Muscle layer of colon (tissue), 2 donors: ENCODE results near the gene ESYT1.
A peak's percentile ranks its signal among the peaks of the same experiment; 100 is the strongest.
"Not testable (repeated sequence)": the region's sequence is repeated elsewhere in the genome, so short reads cannot be mapped to it uniquely, and the experiment has no call there.

Experiments
- H3K27ac ChIP-seq: one replicate; pipeline ENCODE4 v1.7.0; 2013; ENCODE audit warnings: low read depth, mild to moderate bottlenecking, low read length, moderate library complexity
- H3K27me3 ChIP-seq, 2 donors: one replicate each; pipeline ENCODE4 v1.7.0; 2013; ENCODE audit warnings: low read length in 2 of 2, mild to moderate bottlenecking in 2 of 2; ENCODE audit not compliant: insufficient read depth in 2 of 2, control insufficient read depth in 1 of 2
- H3K36me3 ChIP-seq: one replicate; pipeline ENCODE4 v1.7.0; 2013; ENCODE audit warnings: mild to moderate bottlenecking, low read length; ENCODE audit not compliant: insufficient read depth
- H3K4me1 ChIP-seq: one replicate; pipeline ENCODE4 v1.7.0; 2013; ENCODE audit warnings: mild to moderate bottlenecking, low read length; ENCODE audit not compliant: insufficient read depth
- H3K4me3 ChIP-seq, 2 donors: one replicate each; pipeline ENCODE4 v1.7.0; 2013; ENCODE audit warnings: low read length in 2 of 2, low read depth in 1 of 2, mild to moderate bottlenecking in 1 of 2, moderate library complexity in 1 of 2
- H3K9ac ChIP-seq: one replicate; pipeline ENCODE4 v1.7.0; 2013; ENCODE audit warnings: low read length
- H3K9me3 ChIP-seq: one replicate; pipeline ENCODE4 v1.7.0; 2013; ENCODE audit warnings: mild to moderate bottlenecking, low read length
- donor health status: abdominal sarcoma.
- donor health status: Adenocarcinoma of cecum.

The ESYT1 gene

GRCh38 chr12:56152132-56152755, 24.2 kb downstream of the ESYT1 start, which contains the start of gene MYL6B:
TSS of gene MYL6B (plus strand) at chr12:56152587. CDS start at chr12:56153919, 1,332 bp downstream.
- Histone ChIP-seq H3K9ac (peak within 1 kb of the TSS; percentile 82), H3K4me1 (peaks cover 16% of the 10 kb centered on the region), H3K36me3 (no peaks in the 10 kb centered on the region), H3K4me3 (peak within 1 kb of the TSS; percentile 45 to 93), H3K27ac (peak within 1 kb of the TSS; percentile 75), H3K27me3 (no peaks in the 10 kb centered on the region), H3K9me3 (no peaks in the 10 kb centered on the region)

DNA sequence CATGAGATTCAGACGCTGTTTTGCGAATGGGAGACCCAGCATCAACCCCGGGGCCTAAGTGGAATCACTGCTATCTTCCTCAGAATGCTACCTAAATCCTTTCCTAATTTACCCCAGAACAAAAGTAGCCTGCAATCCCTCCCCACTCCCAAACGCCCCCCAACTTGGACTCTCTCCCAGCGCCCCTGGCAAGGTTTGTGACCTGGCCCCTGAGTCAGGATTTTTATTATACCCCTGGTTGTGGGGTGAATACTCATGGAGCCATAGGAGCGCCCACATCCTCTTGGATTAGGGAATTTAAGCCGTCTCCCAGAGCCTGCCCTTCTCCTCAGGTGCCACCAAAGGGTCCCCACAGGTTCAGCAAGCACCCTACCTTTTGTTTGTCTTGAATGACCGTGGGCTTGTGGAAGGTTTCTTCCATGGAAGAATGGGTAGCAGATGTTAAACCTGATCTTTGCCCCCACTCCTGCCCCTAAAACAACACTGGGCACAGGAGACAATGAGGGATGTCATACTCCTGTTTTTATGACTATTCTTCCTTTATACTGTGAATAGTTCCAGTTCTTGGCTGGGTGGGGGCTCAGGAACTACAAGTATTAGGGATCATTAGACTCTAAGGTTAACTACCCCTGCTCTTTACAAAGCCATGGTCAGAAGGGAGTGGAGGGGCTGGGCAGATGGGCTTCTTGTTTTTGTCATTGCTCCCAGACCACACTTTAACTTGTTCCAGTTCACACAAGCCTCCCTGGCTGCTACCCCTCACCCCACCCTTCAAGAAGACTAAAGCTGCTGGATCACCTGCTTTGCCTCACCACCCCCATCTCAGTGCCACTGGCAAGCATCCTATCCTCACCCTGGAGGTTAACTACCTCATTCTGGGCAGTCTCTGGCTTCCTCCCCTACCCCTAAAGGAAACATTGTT, 24.9 kb downstream of the ESYT1 start:
- Histone ChIP-seq H3K9ac (peak overlapping the region; percentile 62), H3K4me1 (peaks cover 16% of the 10 kb centered on the region), H3K27ac (peak overlapping the region; percentile 75), H3K36me3 (no peaks in the 10 kb centered on the region), H3K27me3 (no peaks in the 10 kb centered on the region), H3K9me3 (no peaks in the 10 kb centered on the region), H3K4me3 (peak overlapping the region; percentile 45 to 93)

- no peak overlapping the region for H3K9ac ChIP-seq
- H3K27me3 ChIP-seq = no peaks in the 10 kb centered on the region
- H3K36me3 ChIP-seq = no peaks in the 10 kb centered on the region
- peaks cover 16% of the 10 kb centered on the region for H3K4me1 ChIP-seq
- H3K9me3 ChIP-seq = no peaks in the 10 kb centered on the region
- H3K4me3 ChIP-seq = no peak overlapping the region
- no peak overlapping the region for H3K27ac ChIP-seq
Measured at GRCh38 chr12:56153678-56154065, 25.6 kb downstream of the ESYT1 start.

DNA sequence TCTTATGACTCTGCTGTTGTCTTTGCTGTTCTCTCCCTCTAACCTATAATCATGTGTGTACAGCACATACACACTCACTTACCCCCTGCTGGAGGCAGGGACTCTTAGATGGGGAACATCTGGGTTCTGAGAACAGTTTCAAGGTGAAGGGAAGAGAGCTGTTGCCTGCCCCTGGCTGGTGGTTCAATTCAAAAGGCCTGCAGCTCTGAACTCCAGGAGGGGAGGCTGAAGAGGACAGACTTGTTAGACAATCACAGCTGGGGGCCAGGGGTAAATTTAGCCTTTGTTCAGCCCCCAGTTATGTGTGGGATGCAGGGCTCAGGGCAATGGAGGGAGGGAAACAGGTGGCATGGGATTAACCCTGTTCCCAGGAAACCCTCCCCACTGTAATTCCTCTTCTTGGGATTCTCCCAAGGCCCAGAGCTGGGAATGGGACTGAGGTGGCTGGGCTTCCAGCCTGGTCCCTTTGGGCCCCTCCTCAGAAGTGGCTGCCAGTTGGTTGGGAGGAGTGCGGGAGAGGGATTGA, 26.2 kb downstream of the ESYT1 start:
- no peak overlapping the region for H3K27ac ChIP-seq
- H3K4me3 ChIP-seq = no peak overlapping the region
- peaks cover under 1% of the 10 kb centered on the region for H3K36me3 ChIP-seq
- H3K9ac ChIP-seq = no peak overlapping the region
- peaks cover 16% of the 10 kb centered on the region for H3K4me1 ChIP-seq
- H3K9me3 ChIP-seq = no peaks in the 10 kb centered on the region
- H3K27me3 ChIP-seq = no peaks in the 10 kb centered on the region

- no peaks in the 10 kb centered on the region for H3K27me3 ChIP-seq
- peaks cover 6% of the 10 kb centered on the region for H3K36me3 ChIP-seq
- peaks cover 17% of the 10 kb centered on the region for H3K4me1 ChIP-seq
- H3K27ac ChIP-seq = no peak overlapping the region
- no peak overlapping the region for H3K4me3 ChIP-seq
- no peaks in the 10 kb centered on the region for H3K9me3 ChIP-seq
- no peak overlapping the region for H3K9ac ChIP-seq
Measured at GRCh38 chr12:56154818-56155217, 26.8 kb downstream of the ESYT1 start.

DNA sequence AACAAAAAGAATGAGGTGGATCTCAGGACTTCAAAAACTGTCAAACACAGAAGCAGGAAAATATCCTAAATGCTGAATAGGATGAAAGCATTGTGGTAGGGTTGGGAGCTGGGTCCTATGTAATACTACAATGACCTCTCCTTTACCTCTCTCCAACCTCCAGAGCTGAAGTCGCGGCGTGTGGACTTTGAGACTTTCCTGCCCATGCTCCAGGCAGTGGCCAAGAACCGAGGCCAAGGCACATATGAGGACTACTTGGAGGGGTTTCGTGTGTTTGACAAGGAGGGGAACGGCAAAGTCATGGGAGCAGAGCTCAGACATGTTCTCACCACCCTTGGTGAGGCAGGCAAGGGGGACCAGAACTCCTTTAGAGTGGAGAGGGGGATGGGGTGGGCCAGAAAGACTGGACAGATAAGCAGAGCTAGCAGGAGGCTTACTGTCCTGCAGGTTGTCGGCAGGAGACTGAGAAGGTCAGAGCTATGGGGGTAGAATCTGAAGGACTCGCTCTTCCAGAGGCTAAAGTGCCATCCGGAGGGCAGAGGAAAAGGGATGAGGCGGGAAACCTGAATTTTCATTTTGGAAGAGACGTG, 27.3 kb downstream of the ESYT1 start:
- Histone ChIP-seq H3K27me3 (no peaks in the 10 kb centered on the region), H3K36me3 (peaks cover 11% of the 10 kb centered on the region), H3K9me3 (no peaks in the 10 kb centered on the region), H3K4me1 (peaks cover 23% of the 10 kb centered on the region), H3K4me3 (no peak overlapping the region), H3K27ac (no peak overlapping the region), H3K9ac (no peak overlapping the region)

GRCh38 chr12:56156464-56157200, 28.6 kb downstream of the ESYT1 start:
- not testable (repeated sequence) for H3K9me3 ChIP-seq, H3K27me3 ChIP-seq, H3K9ac ChIP-seq
- peaks cover 30% of the 10 kb centered on the region for H3K4me1 ChIP-seq
- peaks cover 24% of the 10 kb centered on the region for H3K36me3 ChIP-seq
- peak overlapping the region; percentile 43 to 61 for H3K4me3 ChIP-seq
- H3K27ac ChIP-seq = peak overlapping the region; percentile 81

- H3K4me1 ChIP-seq = peaks cover 34% of the 10 kb centered on the region
- H3K27me3 ChIP-seq = no peaks in the 10 kb centered on the region
- no peaks in the 10 kb centered on the region for H3K9me3 ChIP-seq
- H3K27ac ChIP-seq = peak overlapping the region; percentile 81
- H3K4me3 ChIP-seq = peak overlapping the region; percentile 43 to 61
- peaks cover 32% of the 10 kb centered on the region for H3K36me3 ChIP-seq
- H3K9ac ChIP-seq = peak overlapping the region; percentile 39
Measured at GRCh38 chr12:56157201-56158028, 29.3 kb downstream of the ESYT1 start.

DNA sequence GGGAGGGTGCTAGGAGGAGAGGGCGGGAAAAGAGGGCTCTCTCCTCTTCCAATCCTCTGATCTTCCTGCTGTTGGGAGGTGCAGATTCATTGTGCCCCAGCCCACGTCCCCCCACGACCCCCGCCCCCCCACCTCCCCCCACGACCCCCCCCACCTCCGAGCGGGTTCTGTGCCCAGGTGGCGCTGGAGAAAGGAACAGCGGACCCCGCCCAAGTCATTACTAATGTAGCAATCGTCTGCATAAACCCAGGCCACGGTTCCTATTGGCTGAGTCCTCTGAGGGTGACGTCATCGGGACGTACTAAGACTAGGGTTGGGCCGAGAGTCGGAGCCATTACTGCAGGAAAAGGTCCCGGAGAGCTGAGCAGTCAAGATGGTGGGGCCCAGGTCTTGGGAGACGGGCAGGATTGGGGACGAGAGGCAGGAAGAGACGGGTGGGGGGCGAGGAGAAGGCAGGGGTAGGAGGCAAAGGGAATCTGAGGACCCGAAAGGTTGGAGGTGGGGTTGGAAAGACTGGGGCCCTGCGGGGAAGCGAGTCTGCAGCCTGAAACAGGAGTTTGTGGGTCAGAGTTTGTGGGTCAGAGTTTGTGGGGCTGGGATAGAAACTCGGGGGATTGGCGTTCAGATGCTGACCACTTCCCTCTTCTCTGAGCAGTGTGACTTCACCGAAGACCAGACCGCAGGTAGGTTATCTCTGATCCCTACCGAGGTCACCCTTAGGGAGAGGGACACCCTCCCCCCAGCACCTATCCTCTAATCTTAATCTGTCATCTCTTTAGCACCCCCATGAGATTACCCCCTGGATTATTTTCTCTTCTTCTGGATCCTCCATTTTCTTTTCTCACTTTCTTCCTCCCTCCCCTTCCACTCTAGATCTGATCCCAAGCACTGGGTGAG, 30.2 kb downstream of the ESYT1 start, which contains the start of gene MYL6:
Gene MYL6 (plus strand): TSS at position 331 of the 897 bp plus-strand sequence. CDS start 43 bp downstream, at position 374.
- H3K4me1 ChIP-seq = peaks cover 34% of the 10 kb centered on the region
- peak within 1 kb of the TSS; percentile 86 to 99 for H3K4me3 ChIP-seq
- H3K27ac ChIP-seq = peak within 1 kb of the TSS; percentile 93

More for the DNA sequence above, 30.2 kb downstream of the ESYT1 start, which contains the start of gene MYL6:
- peaks cover 39% of the 10 kb centered on the region for H3K36me3 ChIP-seq
- H3K9me3 ChIP-seq = no peaks in the 10 kb centered on the region
- no peaks in the 10 kb centered on the region for H3K27me3 ChIP-seq
- H3K9ac ChIP-seq = peak within 1 kb of the TSS; percentile 100
